ENCODE measurements around the gene NBEAL1.
"Not testable (repeated sequence)": the region's sequence is repeated elsewhere in the genome, so short reads cannot be mapped to it uniquely, and the experiment has no call there.

The NBEAL1 gene

GRCh38 chr2:203018181-203018580, 3.5 kb downstream of the NBEAL1 start:
- TF ChIP-seq TAF1 (IDR thresholded peaks at IDR 0.05; ENCODE audit: borderline replicate concordance, low read depth, low read length), result no peak
- no peak for TF ChIP-seq POLR2A (IDR thresholded peaks at IDR 0.05; ENCODE audit: low read depth, low read length)
- no peak for TF ChIP-seq POLR2AphosphoS5 (IDR thresholded peaks at IDR 0.05; ENCODE audit: low read depth, low read length)
- FAIRE-seq (peak; percentile 92), DNase-seq (ENCODE audit: insufficient read length) (no peak)

- FAIRE-seq (peak; percentile 67), DNase-seq (ENCODE audit: insufficient read length) (no peak)
- TF ChIP-seq POLR2A (IDR thresholded peaks at IDR 0.05; ENCODE audit: low read depth, low read length) (no peak), POLR2AphosphoS5 (IDR thresholded peaks at IDR 0.05; ENCODE audit: low read depth, low read length) (no peak), TAF1 (IDR thresholded peaks at IDR 0.05; ENCODE audit: borderline replicate concordance, low read depth, low read length) (no peak)
Observed at GRCh38 chr2:203019142-203019541, 4.5 kb downstream of the NBEAL1 start.

- FAIRE-seq, result no peak
- no peak for TF ChIP-seq POLR2AphosphoS5 (IDR thresholded peaks at IDR 0.05; ENCODE audit: low read depth, low read length)
- TF ChIP-seq TAF1 (IDR thresholded peaks at IDR 0.05; ENCODE audit: borderline replicate concordance, low read depth, low read length), result no peak
- no peak for TF ChIP-seq POLR2A (IDR thresholded peaks at IDR 0.05; ENCODE audit: low read depth, low read length)
- no peak for DNase-seq (ENCODE audit: insufficient read length)
Observed at GRCh38 chr2:203021991-203022390, 7.3 kb downstream of the NBEAL1 start.

GRCh38 chr2:203022751-203023150, 8.1 kb downstream of the NBEAL1 start:
- DNase-seq (ENCODE audit: insufficient read length) (no peak), FAIRE-seq (no peak)
- TF ChIP-seq POLR2A (IDR thresholded peaks at IDR 0.05; ENCODE audit: low read depth, low read length) (no peak), TAF1 (IDR thresholded peaks at IDR 0.05; ENCODE audit: borderline replicate concordance, low read depth, low read length) (no peak), POLR2AphosphoS5 (IDR thresholded peaks at IDR 0.05; ENCODE audit: low read depth, low read length) (no peak)

GRCh38 chr2:203025592-203025991, 10.9 kb downstream of the NBEAL1 start:
- DNase-seq (ENCODE audit: insufficient read length), result no peak
- peak; percentile 9 for FAIRE-seq
- TF ChIP-seq POLR2AphosphoS5 (IDR thresholded peaks at IDR 0.05; ENCODE audit: low read depth, low read length) (no peak), POLR2A (IDR thresholded peaks at IDR 0.05; ENCODE audit: low read depth, low read length) (no peak), TAF1 (IDR thresholded peaks at IDR 0.05; ENCODE audit: borderline replicate concordance, low read depth, low read length) (no peak)

GRCh38 chr2:203030545-203030944, 15.9 kb downstream of the NBEAL1 start:
- DNase-seq (ENCODE audit: insufficient read length), result no peak
- FAIRE-seq, result no peak
- TF ChIP-seq POLR2AphosphoS5 (IDR thresholded peaks at IDR 0.05; ENCODE audit: low read depth, low read length) (no peak), POLR2A (IDR thresholded peaks at IDR 0.05; ENCODE audit: low read depth, low read length) (no peak), TAF1 (IDR thresholded peaks at IDR 0.05; ENCODE audit: borderline replicate concordance, low read depth, low read length) (no peak)

GRCh38 chr2:203030991-203031390, 16.3 kb downstream of the NBEAL1 start:
- FAIRE-seq (no peak), DNase-seq (ENCODE audit: insufficient read length) (no peak)
- TF ChIP-seq TAF1 (IDR thresholded peaks at IDR 0.05; ENCODE audit: borderline replicate concordance, low read depth, low read length), result no peak
- no peak for TF ChIP-seq POLR2A (IDR thresholded peaks at IDR 0.05; ENCODE audit: low read depth, low read length)
- no peak for TF ChIP-seq POLR2AphosphoS5 (IDR thresholded peaks at IDR 0.05; ENCODE audit: low read depth, low read length)

- no peak for TF ChIP-seq TAF1 (IDR thresholded peaks at IDR 0.05; ENCODE audit: borderline replicate concordance, low read depth, low read length)
- no peak for TF ChIP-seq POLR2A (IDR thresholded peaks at IDR 0.05; ENCODE audit: low read depth, low read length)
- no peak for TF ChIP-seq POLR2AphosphoS5 (IDR thresholded peaks at IDR 0.05; ENCODE audit: low read depth, low read length)
- DNase-seq (ENCODE audit: insufficient read length) (no peak), FAIRE-seq (no peak)
Observed at GRCh38 chr2:203033395-203033794, 18.7 kb downstream of the NBEAL1 start.

- DNase-seq (ENCODE audit: insufficient read length) (no peak), FAIRE-seq (no peak)
- TF ChIP-seq TAF1 (IDR thresholded peaks at IDR 0.05; ENCODE audit: borderline replicate concordance, low read depth, low read length) (no peak), POLR2A (IDR thresholded peaks at IDR 0.05; ENCODE audit: low read depth, low read length) (no peak), POLR2AphosphoS5 (IDR thresholded peaks at IDR 0.05; ENCODE audit: low read depth, low read length) (no peak)
Observed at GRCh38 chr2:203035879-203036470, 21.3 kb downstream of the NBEAL1 start.

- DNase-seq (ENCODE audit: insufficient read length) (no peak), FAIRE-seq (no peak)
- no peak for TF ChIP-seq TAF1 (IDR thresholded peaks at IDR 0.05; ENCODE audit: borderline replicate concordance, low read depth, low read length)
- no peak for TF ChIP-seq POLR2AphosphoS5 (IDR thresholded peaks at IDR 0.05; ENCODE audit: low read depth, low read length)
- TF ChIP-seq POLR2A (IDR thresholded peaks at IDR 0.05; ENCODE audit: low read depth, low read length), result no peak
Observed at GRCh38 chr2:203037026-203037425, 22.4 kb downstream of the NBEAL1 start.

- DNase-seq (ENCODE audit: insufficient read length) (no peak), FAIRE-seq (no peak)
- TF ChIP-seq TAF1 (IDR thresholded peaks at IDR 0.05; ENCODE audit: borderline replicate concordance, low read depth, low read length) (no peak), POLR2AphosphoS5 (IDR thresholded peaks at IDR 0.05; ENCODE audit: low read depth, low read length) (no peak), POLR2A (IDR thresholded peaks at IDR 0.05; ENCODE audit: low read depth, low read length) (no peak)
Observed at GRCh38 chr2:203038586-203038985, 23.9 kb downstream of the NBEAL1 start.

- FAIRE-seq; DNase-seq (ENCODE audit: insufficient read length): not testable (repeated sequence)
Observed at GRCh38 chr2:203039211-203039610, 24.5 kb downstream of the NBEAL1 start.

Measured in GM12892 (cell line).